ENCODE measurements around the gene MS4A8. TPM values are rescaled to one million over a fixed set of nuclear protein-coding genes. Genes with fewer than 3 reads are reported as not detected.
"Not testable (repeated sequence)": the region's sequence is repeated elsewhere in the genome, so short reads cannot be mapped to it uniquely, and the experiment has no call there.

The MS4A8 gene
- total and polyA plus RNA-seq, 2 donors (not counting 1 experiment from before 2014, with no cell fraction given): not detected

GRCh38 chr11:60711276-60711675 is 11.9 kb downstream of the MS4A8 start:
- WGBS (ENCODE audit: insufficient coverage): no CpG with 5 or more reads among the region's 4 CpGs
- CTCF ChIA-PET: no interaction called here

GRCh38 chr11:60713423-60713822 is 14.0 kb downstream of the MS4A8 start:
- H3K4me3 Mint-ChIP-seq; POLR2A ChIA-PET; H3K27me3 ChIP-seq (replicated peaks in 1 of 4; ENCODE audit: control extremely low read depth in 1 of 4, control insufficient read depth in 3 of 4, insufficient read depth in 4 of 4, low read length in 3 of 4); CTCF ChIA-PET; H3K9ac ChIP-seq (ENCODE audit: low read length); H3K9me3 Mint-ChIP-seq (ENCODE audit: insufficient read depth); H4K20me1 ChIP-seq (ENCODE audit: control insufficient read depth, insufficient read depth, low read length, poor library complexity, severe bottlenecking); H3K4me3 ChIP-seq (ENCODE audit: control extremely low read depth in 1 of 5, extremely low read depth in 1 of 5, insufficient read depth in 1 of 5, low read depth in 2 of 5, low read length in 4 of 5); intact Hi-C loops (cut with micrococcal nuclease); H3K79me2 ChIP-seq (ENCODE audit: control insufficient read depth, insufficient read depth, low read length); H3K27ac Mint-ChIP-seq; H3K27ac ChIP-seq (ENCODE audit: low read length in 2 of 2); DNase-seq; ATAC-seq (ENCODE audit: low read depth); H2AFZ ChIP-seq (ENCODE audit: insufficient read depth, low read depth, low read length, poor library complexity, severe bottlenecking); H3K4me2 ChIP-seq (replicated peaks; ENCODE audit: low read depth, low read length, poor library complexity, severe bottlenecking); H3K36me3 ChIP-seq (replicated peaks in 1 of 2; ENCODE audit: control extremely low read depth in 1 of 2, control insufficient read depth in 1 of 2, extremely low read depth in 1 of 2, insufficient read depth in 2 of 2, low read length in 1 of 2); H3K9me3 ChIP-seq (ENCODE audit: control extremely low read depth in 1 of 3, control insufficient read depth in 2 of 3, insufficient read depth in 1 of 3, low read length in 2 of 3); H3K4me1 ChIP-seq (ENCODE audit: control insufficient read depth in 2 of 2, insufficient read depth in 2 of 2, low read length in 2 of 2); H3K4me1 Mint-ChIP-seq: not testable (repeated sequence)
- peaks cover 38% of the 10 kb centered on the region for H3K27me3 Mint-ChIP-seq
- no CpG with 5 or more reads among the region's 6 CpGs for WGBS (ENCODE audit: insufficient coverage)

More at GRCh38 chr11:60711276-60711675, 11.9 kb downstream of the MS4A8 start:
- no peak overlapping the region for H3K27ac ChIP-seq (ENCODE audit: low read length in 2 of 2)
- H3K36me3 ChIP-seq (replicated peaks in 1 of 2; ENCODE audit: control extremely low read depth in 1 of 2, control insufficient read depth in 1 of 2, extremely low read depth in 1 of 2, insufficient read depth in 2 of 2, low read length in 1 of 2): no peaks in the 10 kb centered on the region
- no peak overlapping the region for H3K27ac Mint-ChIP-seq
- H4K20me1 ChIP-seq (ENCODE audit: control insufficient read depth, insufficient read depth, low read length, poor library complexity, severe bottlenecking): no peaks in the 10 kb centered on the region
- POLR2A ChIA-PET: no interaction called here
- H3K4me1 Mint-ChIP-seq: no peaks in the 10 kb centered on the region
- TF ChIP-seq EZH2 (IDR thresholded peaks at IDR 0.05; ENCODE audit: borderline replicate concordance, insufficient read depth, low read depth, low read length, poor library complexity, severe bottlenecking) (no peak), CTCF (IDR thresholded peaks at IDR 0.05) (no peak)
- H3K27me3 ChIP-seq (replicated peaks in 1 of 4; ENCODE audit: control extremely low read depth in 1 of 4, control insufficient read depth in 3 of 4, insufficient read depth in 4 of 4, low read length in 3 of 4): peaks cover 0 to 4% (median 2%) of the 10 kb centered on the region in 4 experiments
- H3K27me3 Mint-ChIP-seq: peaks cover 38% of the 10 kb centered on the region
- H3K79me2 ChIP-seq (ENCODE audit: control insufficient read depth, insufficient read depth, low read length): no peaks in the 10 kb centered on the region
- H3K4me1 ChIP-seq (ENCODE audit: control insufficient read depth in 2 of 2, insufficient read depth in 2 of 2, low read length in 2 of 2): no peaks in the 10 kb centered on the region
- no peaks in the 10 kb centered on the region for H3K9me3 ChIP-seq (ENCODE audit: control extremely low read depth in 1 of 3, control insufficient read depth in 2 of 3, insufficient read depth in 1 of 3, low read length in 2 of 3)
- intact Hi-C loops (cut with micrococcal nuclease): no loop called here
- ATAC-seq (ENCODE audit: low read depth): no peak
- H3K4me3 ChIP-seq (ENCODE audit: control extremely low read depth in 1 of 5, extremely low read depth in 1 of 5, insufficient read depth in 1 of 5, low read depth in 2 of 5, low read length in 4 of 5): no peak overlapping the region
- no peak overlapping the region for H3K9ac ChIP-seq (ENCODE audit: low read length)
- H3K4me3 Mint-ChIP-seq: no peak overlapping the region
- H3K4me2 ChIP-seq (replicated peaks; ENCODE audit: low read depth, low read length, poor library complexity, severe bottlenecking): no peak overlapping the region
- H2AFZ ChIP-seq (ENCODE audit: insufficient read depth, low read depth, low read length, poor library complexity, severe bottlenecking): no peak overlapping the region
- H3K9me3 Mint-ChIP-seq (ENCODE audit: insufficient read depth): no peaks in the 10 kb centered on the region
- no peak for DNase-seq

Data from B cell (primary cell).